Measurements from ENCODE around the gene BAG2. TPM values are rescaled to one million over a fixed set of nuclear protein-coding genes. Genes with fewer than 3 reads are reported as not detected.

Gene BAG2
- total and polyA plus RNA-seq, 10 of the 15 experiments (the other 5 are each of a cell fraction or from before 2014, with no cell fraction given): 7.7 to 17.6 (median 9.6) TPM

DNA sequence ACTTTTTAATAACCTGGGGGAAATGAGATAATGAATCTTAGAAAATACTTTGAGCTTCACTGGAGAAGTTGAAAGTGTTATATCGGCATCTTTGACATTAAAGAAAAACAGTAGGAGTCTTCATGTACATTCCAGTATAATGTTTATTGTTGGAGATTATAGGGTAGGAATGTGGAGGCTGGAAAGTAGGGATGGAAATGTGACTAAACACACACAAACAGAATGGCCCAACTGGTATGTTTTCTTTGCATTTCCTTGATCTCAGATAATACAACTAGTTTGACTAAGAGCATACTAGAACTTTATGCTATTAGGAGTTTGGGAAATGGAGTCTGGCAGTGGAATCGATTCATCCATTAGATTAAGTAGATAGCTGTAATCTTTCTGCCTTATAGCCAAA is 10.1 kb upstream of the BAG2 start (continued):
- TF ChIP-seq PAX5 (IDR thresholded peaks at IDR 0.05; ENCODE audit: borderline replicate concordance, low read depth, low read length) (no peak), TAF1 (IDR thresholded peaks at IDR 0.05; ENCODE audit: borderline replicate concordance, low read depth, low read length) (no peak), RB1 (IDR thresholded peaks at IDR 0.05; ENCODE audit: borderline replicate concordance) (no peak), PAX8 (IDR thresholded peaks at IDR 0.05) (no peak), BRCA1 (IDR thresholded peaks at IDR 0.05; ENCODE audit: low read depth, low read length) (no peak), JUNB (IDR thresholded peaks at IDR 0.05) (no peak), ZNF274 (IDR thresholded peaks at IDR 0.05; ENCODE audit: insufficient read depth, insufficient read length) (no peak)
- TF ChIP-seq, protein P1, sequence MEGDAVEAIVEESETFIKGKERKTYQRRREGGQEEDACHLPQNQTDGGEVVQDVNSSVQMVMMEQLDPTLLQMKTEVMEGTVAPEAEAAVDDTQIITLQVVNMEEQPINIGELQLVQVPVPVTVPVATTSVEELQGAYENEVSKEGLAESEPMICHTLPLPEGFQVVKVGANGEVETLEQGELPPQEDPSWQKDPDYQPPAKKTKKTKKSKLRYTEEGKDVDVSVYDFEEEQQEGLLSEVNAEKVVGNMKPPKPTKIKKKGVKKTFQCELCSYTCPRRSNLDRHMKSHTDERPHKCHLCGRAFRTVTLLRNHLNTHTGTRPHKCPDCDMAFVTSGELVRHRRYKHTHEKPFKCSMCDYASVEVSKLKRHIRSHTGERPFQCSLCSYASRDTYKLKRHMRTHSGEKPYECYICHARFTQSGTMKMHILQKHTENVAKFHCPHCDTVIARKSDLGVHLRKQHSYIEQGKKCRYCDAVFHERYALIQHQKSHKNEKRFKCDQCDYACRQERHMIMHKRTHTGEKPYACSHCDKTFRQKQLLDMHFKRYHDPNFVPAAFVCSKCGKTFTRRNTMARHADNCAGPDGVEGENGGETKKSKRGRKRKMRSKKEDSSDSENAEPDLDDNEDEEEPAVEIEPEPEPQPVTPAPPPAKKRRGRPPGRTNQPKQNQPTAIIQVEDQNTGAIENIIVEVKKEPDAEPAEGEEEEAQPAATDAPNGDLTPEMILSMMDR (IDR thresholded peaks at IDR 0.05 in 2 of 3, conservative IDR thresholded peaks at IDR 0.05 in 1 of 3; ENCODE audit: control insufficient read depth in 2 of 3, extremely low read depth in 1 of 3, insufficient read depth in 1 of 3, low read depth in 3 of 3, low read length in 3 of 3): no peak

DNA sequence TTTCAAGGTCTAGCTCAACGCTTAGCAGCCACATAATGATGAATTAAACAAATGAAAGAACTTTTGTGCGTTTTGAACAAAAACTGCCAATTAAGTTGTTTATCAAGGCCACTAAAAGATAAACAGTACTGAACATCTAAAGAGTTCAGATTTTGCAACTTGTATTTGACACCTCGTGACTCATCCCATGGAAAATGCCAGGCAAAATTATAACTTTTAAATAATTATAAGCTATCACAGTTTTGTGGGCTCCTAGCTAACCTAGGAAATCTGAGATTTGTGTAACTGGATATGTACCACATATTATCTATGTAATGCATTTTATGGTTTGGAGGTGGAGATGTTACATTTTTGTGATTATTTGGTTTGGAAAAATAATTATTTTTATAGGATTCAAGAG is 9.6 kb upstream of the BAG2 start:
- DNase-seq (ENCODE audit: low read depth, low spot score) (no peak), FAIRE-seq (peak; percentile 7), ATAC-seq (no peak)
- H3K27me3 ChIP-seq (replicated peaks in 1 of 2; ENCODE audit: control insufficient read depth in 2 of 2, insufficient read depth in 2 of 2, low read length in 1 of 2): no peaks in the 10 kb centered on the region
- no peaks in the 10 kb centered on the region for H4K20me1 ChIP-seq (ENCODE audit: control insufficient read depth, insufficient read depth)
- peaks cover 0 to 2% of the 10 kb centered on the region in 2 experiments; a peak in 1 of 4 replicates for H3K36me3 ChIP-seq (ENCODE audit: control insufficient read depth in 2 of 2, insufficient read depth in 2 of 2, low read length in 1 of 2)
- TF ChIP-seq NR2C1 (IDR thresholded peaks at IDR 0.05): no peak
- TF ChIP-seq RCOR1 (conservative IDR thresholded peaks at IDR 0.05; ENCODE audit: low read depth, low read length): no peak
- TF ChIP-seq SMARCA5 (IDR thresholded peaks at IDR 0.05): no peak
- no peak for TF ChIP-seq EP300 (IDR thresholded peaks at IDR 0.05; ENCODE audit: borderline replicate concordance in 1 of 2, control insufficient read depth in 1 of 2, low read depth in 2 of 2, low read length in 2 of 2)
- TF ChIP-seq TCF7 (IDR thresholded peaks at IDR 0.05; ENCODE audit: borderline replicate concordance): no peak
- no peak for TF ChIP-seq BCL11A (IDR thresholded peaks at IDR 0.05; ENCODE audit: low read depth, low read length)
- no peak for TF ChIP-seq ASH2L (IDR thresholded peaks at IDR 0.05; ENCODE audit: borderline replicate concordance, low read depth)
- TF ChIP-seq RBBP5 (conservative IDR thresholded peaks at IDR 0.05): no peak
- TF ChIP-seq CHD1 (IDR thresholded peaks at IDR 0.05; ENCODE audit: low read depth, low read length): no peak
- no peak for TF ChIP-seq POU2F2 (IDR thresholded peaks at IDR 0.05; ENCODE audit: borderline replicate concordance, low read depth, low read length)
- TF ChIP-seq TAF1 (IDR thresholded peaks at IDR 0.05; ENCODE audit: borderline replicate concordance, low read depth, low read length): no peak
- SMC1A ChIA-PET (ENCODE audit: uncharacterized antibody, unreplicated experiment): interaction anchor here (0.9 to 3.1 kb wide), 5 partner anchors 8 to 46 kb away, joined by 3 to 16 read pairs (median 4); partner anchors contain the start of gene BAG2
- H3K9me3 ChIP-seq (replicated peaks; ENCODE audit: control insufficient read depth, insufficient read depth, low read length): no peaks in the 10 kb centered on the region
- 100% methylated on average over 3 of the region's 3 CpGs for WGBS (ENCODE audit: insufficient coverage, insufficient replicate concordance, low lambda C conversion rate, missing lambda C conversion rate)
- RAD21 ChIA-PET (ENCODE audit: unreplicated experiment): interaction anchor here (1.0 kb wide), 2 partner anchors 28 to 59 kb away, joined by 3 to 4 read pairs; partner anchors contain the start of gene RAB23
- no TSS peak for BruUV-seq (replicated peaks)
- in situ Hi-C loops (cut with MboI): loop anchor here (5.0 kb wide), 1 partner anchor 70 kb away; the partner anchor contains the start of gene ZNF451
- POLR2A ChIA-PET: no interaction called here
- intact Hi-C loops (cut with micrococcal nuclease; ENCODE audit: unreplicated experiment): no loop called here
- no peak overlapping the region for H3K4me2 ChIP-seq (ENCODE audit: control insufficient read depth, insufficient read depth)
- H3K27ac ChIP-seq (ENCODE audit: control insufficient read depth, insufficient read depth): no peak overlapping the region
- no peak overlapping the region for H3K4me3 ChIP-seq
- CTCF ChIA-PET: interaction anchor here (2.0 kb wide), 1 partner anchor 10 kb away, joined by 11 read pairs; the partner anchor contains the start of gene BAG2
- no peaks in the 10 kb centered on the region for H3K4me1 ChIP-seq (ENCODE audit: control insufficient read depth, insufficient read depth, low read length)
- no peak overlapping the region for H3K9ac ChIP-seq (ENCODE audit: control insufficient read depth, insufficient read depth, low read length)
- no peaks in the 10 kb centered on the region for H3K79me2 ChIP-seq (ENCODE audit: control insufficient read depth, insufficient read depth, low read length)
- H2AFZ ChIP-seq (ENCODE audit: control insufficient read depth, low read depth, low read length): no peak overlapping the region

All from GM12878 (cell line).